ENCODE results near the gene OST4. TPM values are rescaled to one million over a fixed set of nuclear protein-coding genes. Genes with fewer than 3 reads are reported as not detected.

Gene OST4
- total and polyA plus RNA-seq, 10 of the 15 experiments (the other 5 are each of a cell fraction or from before 2014, with no cell fraction given) = 270 to 1,543 (median 523) TPM

Other genes starting within 250 kb of the OST4 start
Only the 7 nearest of the 18 such genes appear.
- gene TMEM214, start 38.7 kb downstream of the OST4 start, total RNA-seq (2014; rRNA removed) = 21.9 and 25.8 TPM in 2 replicates
- 26.3 and 28.9 TPM in 2 replicates for gene TMEM214, start 38.7 kb downstream of the OST4 start, total RNA-seq (2014; rRNA removed; fragmentation: Illumina TruSeq; extraction: Trizol)
- 75.4 and 79.2 TPM in 2 replicates for gene TMEM214, start 38.7 kb downstream of the OST4 start, total RNA-seq (2021)
- 21.8 and 43.2 TPM in 2 replicates for gene TMEM214, start 38.7 kb downstream of the OST4 start, polyA plus RNA-seq (2011; rRNA removed)
- gene TMEM214, start 38.7 kb downstream of the OST4 start, polyA plus RNA-seq (2014; fragmentation: Illumina TruSeq; extraction: Trizol) = 60.1 and 64.3 TPM in 2 replicates
- gene TMEM214, start 38.7 kb downstream of the OST4 start, polyA plus RNA-seq (2014; fragmentation: Nextera tagmentation; extraction: Ambion mirVana) = 10 to 100 TPM; 10.4 to 17.6 TPM
- gene TMEM214, start 38.7 kb downstream of the OST4 start, polyA plus RNA-seq (2014; rRNA removed) = 46.8 and 56.2 TPM in 2 replicates
- gene TMEM214, start 38.7 kb downstream of the OST4 start, polyA plus RNA-seq (2016; fragmentation: Nextera tagmentation; extraction: Ambion mirVana) = 10 to 100 TPM; 52.5 to 56.0 TPM
- gene AGBL5, start 20.0 kb downstream of the OST4 start, total RNA-seq (2014; rRNA removed) = 15.2 and 15.4 TPM in 2 replicates
- gene AGBL5, start 20.0 kb downstream of the OST4 start, total RNA-seq (2014; rRNA removed; fragmentation: Illumina TruSeq; extraction: Trizol) = 14.0 and 14.1 TPM in 2 replicates
- 19.5 and 23.7 TPM in 2 replicates for gene AGBL5, start 20.0 kb downstream of the OST4 start, total RNA-seq (2021)
- 24.9 and 28.5 TPM in 2 replicates for gene AGBL5, start 20.0 kb downstream of the OST4 start, polyA plus RNA-seq (2011; rRNA removed)
- 20.7 and 23.9 TPM in 2 replicates for gene AGBL5, start 20.0 kb downstream of the OST4 start, polyA plus RNA-seq (2014; fragmentation: Illumina TruSeq; extraction: Trizol)
- gene AGBL5, start 20.0 kb downstream of the OST4 start, polyA plus RNA-seq (2014; fragmentation: Nextera tagmentation; extraction: Ambion mirVana) = 1 to 10 TPM; 1.9 to 3.2 TPM
- 13.9 and 18.5 TPM in 2 replicates for gene AGBL5, start 20.0 kb downstream of the OST4 start, polyA plus RNA-seq (2014; rRNA removed)
- 10 to 100 TPM; 26.0 TPM for gene AGBL5, start 20.0 kb downstream of the OST4 start, polyA plus RNA-seq (2016; fragmentation: Nextera tagmentation; extraction: Ambion mirVana)
- 1.7 and 2.3 TPM in 2 replicates for gene EMILIN1, start 7.0 kb upstream of the OST4 start, total RNA-seq (2014; rRNA removed)
- gene EMILIN1, start 7.0 kb upstream of the OST4 start, total RNA-seq (2014; rRNA removed; fragmentation: Illumina TruSeq; extraction: Trizol) = 0.18 TPM in 2 replicates
- 1.6 and 1.7 TPM in 2 replicates for gene EMILIN1, start 7.0 kb upstream of the OST4 start, total RNA-seq (2021)
- gene EMILIN1, start 7.0 kb upstream of the OST4 start, polyA plus RNA-seq (2011; rRNA removed) = 0.26 and 0.38 TPM in 2 replicates
- gene EMILIN1, start 7.0 kb upstream of the OST4 start, polyA plus RNA-seq (2014; fragmentation: Illumina TruSeq; extraction: Trizol) = 0.01 TPM in 1 of 2 replicates, not detected in the other
- not detected for gene EMILIN1, start 7.0 kb upstream of the OST4 start, polyA plus RNA-seq (2014; fragmentation: Nextera tagmentation; extraction: Ambion mirVana)
- gene EMILIN1, start 7.0 kb upstream of the OST4 start, polyA plus RNA-seq (2014; rRNA removed) = 1.2 TPM in 2 replicates
- gene EMILIN1, start 7.0 kb upstream of the OST4 start, polyA plus RNA-seq (2016; fragmentation: Nextera tagmentation; extraction: Ambion mirVana) = 1 to 10 TPM; 1.1 to 1.8 TPM
- gene KHK, start 15.1 kb upstream of the OST4 start, total RNA-seq (2014; rRNA removed) = 4.8 and 5.4 TPM in 2 replicates
- gene KHK, start 15.1 kb upstream of the OST4 start, total RNA-seq (2014; rRNA removed; fragmentation: Illumina TruSeq; extraction: Trizol) = 2.6 and 2.7 TPM in 2 replicates
- gene KHK, start 15.1 kb upstream of the OST4 start, total RNA-seq (2021) = 7.7 and 7.8 TPM in 2 replicates
- 2.2 and 2.6 TPM in 2 replicates for gene KHK, start 15.1 kb upstream of the OST4 start, polyA plus RNA-seq (2011; rRNA removed)
- gene KHK, start 15.1 kb upstream of the OST4 start, polyA plus RNA-seq (2014; fragmentation: Illumina TruSeq; extraction: Trizol) = 1.5 and 3.6 TPM in 2 replicates
- 1 to 10 TPM in 1 of 2 experiments, under 1 TPM in 1; 0.31 to 1.6 TPM for gene KHK, start 15.1 kb upstream of the OST4 start, polyA plus RNA-seq (2014; fragmentation: Nextera tagmentation; extraction: Ambion mirVana)
- gene KHK, start 15.1 kb upstream of the OST4 start, polyA plus RNA-seq (2014; rRNA removed) = 4.2 and 4.7 TPM in 2 replicates
- 10 to 100 TPM; 11.2 to 11.8 TPM for gene KHK, start 15.1 kb upstream of the OST4 start, polyA plus RNA-seq (2016; fragmentation: Nextera tagmentation; extraction: Ambion mirVana)
- not detected in 2 replicates for gene CGREF1, start 47.5 kb upstream of the OST4 start, total RNA-seq (2014; rRNA removed)
- not detected in 2 replicates for gene CGREF1, start 47.5 kb upstream of the OST4 start, total RNA-seq (2014; rRNA removed; fragmentation: Illumina TruSeq; extraction: Trizol)
- gene CGREF1, start 47.5 kb upstream of the OST4 start, total RNA-seq (2021) = 0.11 TPM in 1 of 2 replicates, not detected in the other
- 0.04 TPM in 1 of 2 replicates, not detected in the other for gene CGREF1, start 47.5 kb upstream of the OST4 start, polyA plus RNA-seq (2011; rRNA removed)
- 0.06 TPM in 1 of 2 replicates, not detected in the other for gene CGREF1, start 47.5 kb upstream of the OST4 start, polyA plus RNA-seq (2014; fragmentation: Illumina TruSeq; extraction: Trizol)
- gene CGREF1, start 47.5 kb upstream of the OST4 start, polyA plus RNA-seq (2014; fragmentation: Nextera tagmentation; extraction: Ambion mirVana) = not detected
- not detected in 2 replicates for gene CGREF1, start 47.5 kb upstream of the OST4 start, polyA plus RNA-seq (2014; rRNA removed)
- under 1 TPM in 1 of 2 experiments, not detected in 1; 0.21 TPM for gene CGREF1, start 47.5 kb upstream of the OST4 start, polyA plus RNA-seq (2016; fragmentation: Nextera tagmentation; extraction: Ambion mirVana)
- not detected in 2 replicates for gene ABHD1, start 52.2 kb upstream of the OST4 start, total RNA-seq (2014; rRNA removed)
- gene ABHD1, start 52.2 kb upstream of the OST4 start, total RNA-seq (2014; rRNA removed; fragmentation: Illumina TruSeq; extraction: Trizol) = 0.14 and 0.18 TPM in 2 replicates
- gene ABHD1, start 52.2 kb upstream of the OST4 start, total RNA-seq (2021) = 0.29 TPM in 1 of 2 replicates, not detected in the other
- 0.14 TPM in 1 of 2 replicates, not detected in the other for gene ABHD1, start 52.2 kb upstream of the OST4 start, polyA plus RNA-seq (2011; rRNA removed)
- gene ABHD1, start 52.2 kb upstream of the OST4 start, polyA plus RNA-seq (2014; fragmentation: Illumina TruSeq; extraction: Trizol) = 0.04 TPM in 1 of 2 replicates, not detected in the other
- under 1 TPM; 0.16 to 0.35 TPM for gene ABHD1, start 52.2 kb upstream of the OST4 start, polyA plus RNA-seq (2014; fragmentation: Nextera tagmentation; extraction: Ambion mirVana)
- 0.09 and 0.32 TPM in 2 replicates for gene ABHD1, start 52.2 kb upstream of the OST4 start, polyA plus RNA-seq (2014; rRNA removed)
- under 1 TPM; 0.19 to 0.21 TPM for gene ABHD1, start 52.2 kb upstream of the OST4 start, polyA plus RNA-seq (2016; fragmentation: Nextera tagmentation; extraction: Ambion mirVana)
- 59.9 and 78.0 TPM in 2 replicates for gene PREB, start 63.0 kb upstream of the OST4 start, total RNA-seq (2014; rRNA removed)
- 32.6 and 34.7 TPM in 2 replicates for gene PREB, start 63.0 kb upstream of the OST4 start, total RNA-seq (2014; rRNA removed; fragmentation: Illumina TruSeq; extraction: Trizol)
- gene PREB, start 63.0 kb upstream of the OST4 start, total RNA-seq (2021) = 50.6 and 51.3 TPM in 2 replicates
- gene PREB, start 63.0 kb upstream of the OST4 start, polyA plus RNA-seq (2011; rRNA removed) = 22.6 and 38.7 TPM in 2 replicates
- gene PREB, start 63.0 kb upstream of the OST4 start, polyA plus RNA-seq (2014; fragmentation: Illumina TruSeq; extraction: Trizol) = 44.9 and 54.2 TPM in 2 replicates
- gene PREB, start 63.0 kb upstream of the OST4 start, polyA plus RNA-seq (2014; fragmentation: Nextera tagmentation; extraction: Ambion mirVana) = 10 to 100 TPM; 26.3 to 45.7 TPM
- gene PREB, start 63.0 kb upstream of the OST4 start, polyA plus RNA-seq (2014; rRNA removed) = 59.7 and 69.1 TPM in 2 replicates
- gene PREB, start 63.0 kb upstream of the OST4 start, polyA plus RNA-seq (2016; fragmentation: Nextera tagmentation; extraction: Ambion mirVana) = 100 to 1,000 TPM in 1 of 2 experiments, 10 to 100 TPM in 1; 87.2 to 101 TPM